DMS153 (cell line): Measurements from ENCODE around the gene ACYP2.
"Not testable (repeated sequence)": the region's sequence is repeated elsewhere in the genome, so short reads cannot be mapped to it uniquely, and the experiment has no call there.

Experiments
- DNase-seq: peaks from one replicate; lab custom pipeline; 2025; lab: John Stamatoyannopoulos, UW

Gene ACYP2

DNA sequence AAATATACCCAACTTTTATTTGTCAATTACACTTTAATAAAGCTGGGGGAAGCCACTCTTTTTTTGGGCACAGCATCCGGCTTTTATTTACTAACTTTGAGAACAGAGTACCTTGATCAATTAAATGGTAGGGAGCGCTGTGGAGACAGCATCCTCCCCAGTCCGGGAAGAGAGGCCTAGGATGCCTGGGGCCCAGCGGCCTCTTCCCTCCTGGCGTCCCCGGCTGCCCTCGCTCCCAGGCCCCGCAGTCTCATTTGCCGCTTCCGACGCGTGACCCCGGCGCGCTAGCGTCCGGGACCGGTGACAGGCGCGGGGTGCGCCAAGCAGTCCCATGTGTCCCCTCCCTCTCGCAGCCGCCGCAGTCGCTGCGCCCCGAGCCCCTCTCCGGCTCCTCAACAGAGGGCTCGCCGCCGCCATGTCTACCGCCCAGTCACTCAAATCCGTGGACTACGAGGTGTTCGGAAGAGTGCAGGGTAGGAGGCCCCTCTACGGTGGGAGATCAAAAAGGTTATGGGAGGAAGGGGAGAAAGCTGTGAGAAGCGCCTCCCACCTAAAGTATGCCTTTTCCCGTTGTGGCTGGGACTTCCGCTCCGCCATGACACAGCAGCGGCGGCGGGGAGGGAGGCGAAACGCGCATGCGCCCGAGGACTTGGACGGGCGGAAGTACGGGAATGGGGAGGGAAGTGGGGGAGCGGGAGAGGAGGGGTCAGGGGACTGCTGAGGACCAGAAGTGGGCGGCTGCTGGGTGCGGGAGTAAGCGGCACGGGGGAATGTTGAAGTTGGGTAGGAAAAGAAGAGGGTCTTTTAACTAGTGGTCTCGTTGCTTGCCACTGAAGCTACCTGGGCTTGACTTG, at the start of gene ACYP2:
Gene ACYP2, plus strand, starts transcription at position 332 of the 854 bp plus-strand sequence.
- DNase-seq, result peak; percentile 92

DNA sequence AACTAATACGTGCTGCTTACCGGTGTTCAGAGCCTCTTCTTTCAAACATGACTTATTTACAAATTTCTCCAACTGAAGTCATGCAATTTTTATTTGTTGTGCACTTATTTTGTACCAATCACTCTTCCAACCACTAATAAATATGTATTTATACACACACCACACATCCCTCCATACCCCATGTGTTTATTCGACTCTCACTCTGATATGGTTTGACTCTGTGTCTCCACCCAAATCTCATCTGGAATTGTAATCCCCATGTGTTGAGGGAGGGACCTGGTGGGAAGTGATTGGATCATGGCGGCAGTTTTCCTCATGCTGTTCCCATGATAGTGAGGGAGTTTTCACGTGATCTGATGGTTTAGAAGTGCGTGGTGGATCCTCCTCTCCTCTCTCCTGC, 49.5 kb upstream of the ACYP2 start:
- DNase-seq, result no peak

DNA sequence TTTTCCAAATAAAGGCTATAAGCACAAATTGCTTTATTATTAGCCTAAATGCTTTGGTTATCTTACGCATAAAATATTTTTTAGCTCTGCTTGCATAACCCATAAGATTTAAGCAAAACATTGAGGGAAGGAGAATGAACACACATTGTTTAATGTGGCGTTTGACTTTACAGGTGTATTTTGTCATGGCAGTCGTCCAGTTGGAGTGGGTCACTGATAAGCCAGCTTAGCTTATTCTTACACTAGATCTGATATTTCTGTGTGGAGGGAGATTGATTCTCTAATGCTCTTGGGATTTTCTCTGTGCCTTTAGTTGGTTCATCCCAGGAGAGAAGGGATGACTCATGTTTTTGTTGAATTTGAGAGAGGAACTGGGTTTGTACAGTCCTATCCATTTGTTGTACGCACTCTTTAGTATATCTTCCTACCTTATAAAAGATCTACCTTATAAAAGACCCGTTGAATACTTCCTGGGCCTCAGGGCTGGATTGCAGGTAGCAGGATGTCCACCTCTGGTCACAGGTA, 47.5 kb upstream of the ACYP2 start:
- no peak for DNase-seq

- not testable (repeated sequence) for DNase-seq
Observed at GRCh38 chr2:54072483-54072882, 42.9 kb upstream of the ACYP2 start.

GRCh38 chr2:54073796-54074195, 41.6 kb upstream of the ACYP2 start:
- no peak for DNase-seq

DNA sequence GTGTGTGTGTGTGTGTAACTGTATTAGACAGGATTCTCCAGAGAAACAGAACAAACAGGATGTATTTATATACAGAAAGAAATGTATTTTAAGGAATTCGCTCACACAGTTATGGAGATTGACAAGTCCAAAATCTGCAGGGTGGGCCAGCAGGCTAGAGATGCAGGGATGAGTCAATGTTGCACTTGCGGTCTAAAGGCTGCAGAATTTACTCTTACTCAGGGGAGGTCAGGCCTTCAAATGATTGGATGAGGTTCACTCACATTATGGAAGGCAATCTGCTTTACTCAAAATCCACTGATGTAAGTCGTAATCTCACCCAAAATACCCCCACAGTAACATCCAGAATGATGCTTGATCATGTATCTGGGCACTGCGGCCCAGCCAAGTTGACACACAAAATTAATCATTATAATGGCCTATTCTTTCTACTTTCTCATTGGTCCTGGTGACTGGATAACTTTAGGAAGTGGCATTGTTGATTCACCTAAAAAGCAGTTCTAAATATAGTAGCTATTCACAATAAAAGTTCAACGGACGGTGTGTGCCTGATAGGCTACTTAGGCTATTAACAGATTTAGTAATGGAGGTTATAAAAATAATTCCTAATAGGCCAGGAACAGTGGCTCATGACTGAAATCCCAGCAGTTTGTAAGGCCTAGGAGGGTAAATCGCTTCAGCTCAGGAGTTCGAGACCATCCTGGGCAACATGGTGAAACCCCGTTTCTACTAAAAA, 40.6 kb upstream of the ACYP2 start:
- DNase-seq, result no peak

- DNase-seq, result no peak
Observed at GRCh38 chr2:54076586-54076985, 38.8 kb upstream of the ACYP2 start.

GRCh38 chr2:54077088-54077900, 38.1 kb upstream of the ACYP2 start:
- no peak for DNase-seq

DNA sequence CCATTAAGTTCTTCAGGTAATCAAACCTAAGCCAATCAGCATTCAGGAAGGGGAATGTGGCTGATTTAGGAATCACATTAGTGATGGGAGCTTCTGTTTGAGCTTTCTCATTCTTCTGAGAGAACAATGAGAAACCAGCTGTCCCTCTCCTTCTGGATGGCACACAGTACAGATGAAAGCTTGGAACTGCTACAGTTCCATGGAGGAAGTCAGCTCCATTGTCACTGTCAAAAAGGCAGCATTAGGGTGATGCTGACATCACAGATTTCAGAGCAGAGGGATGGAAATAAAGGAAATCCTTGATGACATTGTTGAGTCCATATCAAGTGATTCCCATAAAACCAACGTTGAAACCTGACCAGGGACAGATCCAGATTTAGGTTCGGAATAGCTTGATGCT, 36.1 kb upstream of the ACYP2 start:
- peak; percentile 35 for DNase-seq

- no peak for DNase-seq
Observed at GRCh38 chr2:54081574-54081973, 33.8 kb upstream of the ACYP2 start.

GRCh38 chr2:54083021-54083420, 32.4 kb upstream of the ACYP2 start:
- DNase-seq, result no peak

GRCh38 chr2:54083445-54083844, 32.0 kb upstream of the ACYP2 start:
- no peak for DNase-seq

- DNase-seq, result no peak
Observed at GRCh38 chr2:54084600-54084999, 30.8 kb upstream of the ACYP2 start.

DNA sequence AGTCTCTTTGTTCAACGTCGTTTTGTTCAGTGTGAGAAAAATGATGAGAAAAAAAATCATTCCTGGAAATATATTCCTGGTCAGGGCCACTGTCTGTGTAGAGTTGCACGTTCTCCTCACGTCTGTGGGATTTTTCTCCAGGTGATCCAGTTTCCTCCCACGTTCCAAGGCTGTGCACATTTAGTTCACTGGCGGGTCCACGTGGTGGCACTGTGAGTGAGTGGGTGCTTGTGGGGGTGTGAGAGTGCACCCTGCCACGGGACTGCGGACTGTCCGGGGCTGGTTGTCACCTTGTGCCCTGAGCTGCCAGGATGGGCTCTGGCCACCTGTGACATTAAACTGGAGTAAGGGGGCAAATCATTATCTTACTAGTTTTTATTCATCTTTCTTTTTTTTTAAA, 30.3 kb upstream of the ACYP2 start:
- no peak for DNase-seq

GRCh38 chr2:54086157-54086556, 29.3 kb upstream of the ACYP2 start:
- no peak for DNase-seq

GRCh38 chr2:54088191-54088634, 27.2 kb upstream of the ACYP2 start:
- DNase-seq, result no peak

DNA sequence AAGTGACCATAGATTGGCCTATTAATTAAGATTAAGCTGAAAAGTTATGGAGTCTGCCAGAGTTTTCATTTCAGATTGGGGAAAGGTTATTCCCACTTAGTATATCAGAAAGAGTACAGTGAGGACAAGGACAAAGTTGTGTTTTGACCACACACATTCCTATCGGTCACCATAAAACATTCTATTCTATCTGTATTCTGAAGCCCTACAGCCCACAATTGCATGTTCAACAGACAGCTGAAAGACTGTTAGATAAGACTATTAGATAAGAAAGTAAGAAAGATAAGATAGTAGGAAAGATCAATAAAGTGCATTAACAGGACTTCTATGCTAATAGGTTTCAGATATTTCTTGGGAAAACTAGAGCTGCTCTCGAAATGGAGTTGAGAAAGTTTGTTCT, 26.7 kb upstream of the ACYP2 start:
- no peak for DNase-seq

DNA sequence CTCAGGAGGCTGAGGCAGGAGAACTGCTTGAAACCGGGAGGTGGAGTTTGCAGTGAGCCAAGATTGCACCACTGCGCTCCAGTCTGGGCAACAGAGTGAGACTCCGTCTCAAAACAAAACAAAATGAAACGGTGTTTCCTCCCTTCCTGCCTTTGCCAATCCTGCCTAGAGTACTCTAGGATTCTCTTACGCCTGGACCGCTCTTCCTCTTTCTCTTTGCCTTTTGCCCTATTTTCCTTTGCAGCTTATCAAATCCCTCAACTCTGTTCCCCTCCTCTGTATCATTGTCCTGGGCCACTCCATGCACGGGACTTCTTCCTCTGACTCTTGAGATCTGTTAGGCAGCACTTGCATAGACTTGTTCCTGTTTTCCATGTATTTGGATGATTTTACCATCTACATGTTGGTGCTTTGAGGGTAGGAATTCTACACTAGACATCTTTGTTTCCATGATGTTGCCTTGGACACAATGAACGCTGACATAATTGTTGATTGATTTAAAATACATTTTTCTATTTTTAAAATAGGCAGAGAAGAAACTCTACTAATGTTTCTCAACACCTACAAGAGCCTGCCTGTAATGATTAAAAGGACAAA, 24.8 kb upstream of the ACYP2 start:
- no peak for DNase-seq

DNA sequence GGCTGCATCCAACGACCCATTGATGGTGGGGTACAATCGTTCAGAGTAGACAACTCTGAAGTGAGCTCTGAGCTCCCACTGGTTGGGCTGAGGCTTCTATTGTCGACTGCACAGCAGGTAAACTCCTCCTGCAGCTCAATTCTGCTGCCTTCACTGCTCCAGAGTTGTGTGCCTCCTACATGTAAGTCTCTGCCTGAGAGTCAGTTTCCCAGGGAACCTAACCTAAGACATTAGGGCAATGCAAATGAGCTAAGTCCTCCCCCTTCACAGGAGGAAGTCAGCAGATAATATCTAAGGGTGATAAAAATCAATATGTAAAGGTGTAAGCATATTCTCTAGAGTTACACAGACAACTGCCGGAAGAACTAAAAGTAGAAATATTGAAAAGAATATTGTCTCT, 22.5 kb upstream of the ACYP2 start:
- no peak for DNase-seq

DNA sequence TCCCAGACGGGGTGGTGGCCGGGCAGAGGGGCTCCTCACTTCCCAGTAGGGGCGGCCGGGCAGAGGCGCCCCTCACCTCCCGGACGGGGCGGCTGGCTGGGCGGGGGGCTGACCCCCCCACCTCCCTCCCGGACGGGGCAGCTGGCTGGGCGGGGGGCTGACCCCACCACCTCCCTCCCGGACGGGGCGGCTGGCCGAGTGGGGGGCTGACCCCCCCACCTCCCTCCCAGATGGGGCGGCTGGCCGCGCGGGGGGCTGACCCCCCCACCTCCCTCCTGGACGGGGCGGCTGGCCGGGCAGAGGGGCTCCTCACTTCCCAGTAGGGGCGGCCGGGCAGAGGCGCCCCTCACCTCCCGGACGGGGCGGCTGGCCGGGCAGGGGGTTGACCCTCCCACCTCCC, 20.0 kb upstream of the ACYP2 start:
- not testable (repeated sequence) for DNase-seq

DNA sequence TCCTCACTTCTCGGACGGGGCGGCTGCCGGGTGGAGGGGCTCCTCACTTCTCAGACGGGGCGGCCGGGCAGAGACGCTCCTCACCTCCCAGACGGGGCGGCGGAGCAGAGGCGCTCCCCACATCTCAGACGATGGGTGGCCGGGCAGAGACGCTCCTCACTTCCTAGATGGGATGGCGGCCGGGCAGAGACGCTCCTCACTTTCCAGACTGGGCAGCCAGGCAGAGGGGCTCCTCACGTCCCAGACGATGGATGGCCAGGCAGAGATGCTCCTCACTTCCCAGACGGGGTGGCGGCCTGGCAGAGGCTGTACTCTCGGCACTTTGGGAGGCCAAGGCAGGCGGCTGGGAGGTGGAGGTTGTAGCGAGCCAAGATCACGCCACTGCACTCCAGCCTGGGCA, 19.3 kb upstream of the ACYP2 start:
- not testable (repeated sequence) for DNase-seq

- no peak for DNase-seq
Observed at GRCh38 chr2:54097124-54097523, 18.3 kb upstream of the ACYP2 start.
